Pancreas (tissue), 10 donors: Measurements from ENCODE around the gene SNCG. TPM values are rescaled to one million over a fixed set of nuclear protein-coding genes. Genes with fewer than 3 reads are reported as not detected.
"Not testable (repeated sequence)": the region's sequence is repeated elsewhere in the genome, so short reads cannot be mapped to it uniquely, and the experiment has no call there.

Experiments used
- ATAC-seq, 4 donors: fragments of 200-7000 bp; cut with Tn5 transposase; one replicate each; pipeline versions ENCODE4 v1.8.0 to v1.9.1; 2020; ENCODE audit warnings: mild to moderate bottlenecking in 4 of 4, moderate library complexity in 4 of 4
- DNase-seq, 6 donors: peaks; one replicate each; pipeline ENCODE4 v3.0.0-alpha.2; 2020
- FAIRE-seq: peaks from 2 replicates; lab custom pipeline; 2012; peaks lifted over from hg19 to GRCh38; lab: Jason Lieb, UNC
- H3K27ac ChIP-seq, 4 donors: fragments of 200-600 bp; sonication (generic); 1 replicate in 3 of 4; 2 replicates in 1 of 4; pipeline versions ENCODE4 v1.5.0 to v1.8.0; 2020
- H3K27me3 ChIP-seq, 4 donors: fragments of 200-600 bp; one replicate each; pipeline ENCODE4 v1.8.0; 2021
- H3K36me3 ChIP-seq, 3 donors: fragments of 200-600 bp; sonication (generic) in 1 of 3; one replicate each; pipeline versions ENCODE4 v1.5.0 to v1.8.0; 2020 to 2021
- H3K4me1 ChIP-seq, 3 donors: fragments of 200-600 bp; one replicate each; pipeline ENCODE4 v1.8.0; 2021
- H3K4me3 ChIP-seq, 4 donors: fragments of 200-600 bp; sonication (generic) in 2 of 4; one replicate each; pipeline versions ENCODE4 v1.5.0 to v1.8.0; 2020 to 2021
- H3K9me3 ChIP-seq, 4 donors: fragments of 200-600 bp; one replicate each; pipeline ENCODE4 v1.8.0; 2021
- CTCF ChIP-seq, 4 donors: fragments of 200-600 bp; sonication (generic) in 3 of 4; IDR thresholded peaks; one replicate each; pipeline versions ENCODE4 v1.5.0 to v1.8.0; 2021; ENCODE audit warnings: antibody characterized with exemption in 4 of 4
- WGBS, 2 donors: extraction: QIAGEN DNeasy Blood & Tissue Kit; methylation state at CpG; one replicate each; pipeline ENCODE4 v1.1.7; 2013; 5-methylcytosine and 5-hydroxymethylcytosine counted together
- intact Hi-C, 3 donors: fragments of 100-400 bp; cut with DNase I; formaldehyde crosslinking; loops; one replicate each; pipeline versions ENCODE4 v1.11.1 to v1.14.2; 2022
- polyA plus RNA-seq, 2 donors: library from polyadenylated mRNA; stranded (reverse); fragments of 200-250 nt; gene quantifications; one replicate each; pipeline ENCODE4 v1.2.3, GENCODE V29; 2013
- total RNA-seq, 6 donors: library from RNA; stranded (reverse); fragmentation: NEBNext Ultra II Directional in 4 of 6; extraction: Animal tissue kit (Norgen Biotek cat#: 25700) in 4 of 6; gene quantifications; one replicate each; pipeline versions ENCODE4 v1.2.1 to v1.2.4, GENCODE V29; 2021 to 2023
- donor health status: healthy with polysubstance abuse.
- donor health status: DM: no; HTN: no; CAD: no; lungs with moderate emphysema.
- donor health status: DM: no; HTN: no; CAD: no.
- donor health status: control.
- donor health status: control.
- donor health status: Bipolar disorder and iron deficiency.
- donor health status: DM: yes; HTN: yes; CAD: no.
- donor health status: DM: no; HTN: no; CAD: no.
- donor health status: DM: no; HTN: no; CAD: no.
- donor health status: DM: yes; HTN: yes; CAD: no.

The SNCG gene
- total and polyA plus RNA-seq, 8 donors, result 1.2 to 20.3 (median 2.2) TPM

- H3K36me3 ChIP-seq, result no peaks in the 10 kb centered on the region
- intact Hi-C loops, result no loop called here
- 91% methylated on average over 15 of the region's 15 CpGs for WGBS, 2 donors
- H3K27ac ChIP-seq, result no peak overlapping the region
- H3K4me3 ChIP-seq, result no peak overlapping the region
- H3K4me1 ChIP-seq, result no peaks in the 10 kb centered on the region
- ATAC-seq, result no peak
- H3K27me3 ChIP-seq, result no peaks in the 10 kb centered on the region
- no peak for TF ChIP-seq CTCF (IDR thresholded peaks at IDR 0.05)
- FAIRE-seq, result no peak
- DNase-seq, result no peak
- H3K9me3 ChIP-seq, result no peaks in the 10 kb centered on the region
Measured at GRCh38 chr10:86929468-86930380, 28.7 kb upstream of the SNCG start.

- no peaks in the 10 kb centered on the region for H3K27me3 ChIP-seq
- no peaks in the 10 kb centered on the region for H3K9me3 ChIP-seq
- no peaks in the 10 kb centered on the region for H3K36me3 ChIP-seq
- no peak overlapping the region for H3K27ac ChIP-seq
- whole genome bisulfite sequencing, 2 donors, result 83 to 94% methylated on average over 1 of the region's 1 CpG
- FAIRE-seq (no peak), DNase-seq (no peak), ATAC-seq (peak in 1 of 4 donors; percentile 57)
- intact Hi-C loops, result no loop called here
- no peak for TF ChIP-seq CTCF (IDR thresholded peaks at IDR 0.05)
- H3K4me1 ChIP-seq, result no peaks in the 10 kb centered on the region
- H3K4me3 ChIP-seq, result no peak overlapping the region
Measured at GRCh38 chr10:86931872-86932271, 26.5 kb upstream of the SNCG start.

GRCh38 chr10:86932674-86933073, 25.7 kb upstream of the SNCG start:
- no peak for FAIRE-seq

GRCh38 chr10:86934162-86934711, 24.2 kb upstream of the SNCG start:
- H3K27ac ChIP-seq, H3K36me3 ChIP-seq, H3K4me3 ChIP-seq, H3K9me3 ChIP-seq, intact Hi-C loops, ATAC-seq, DNase-seq, H3K27me3 ChIP-seq, H3K4me1 ChIP-seq, FAIRE-seq: not testable (repeated sequence)
- 90 to 96% methylated on average over 6 of the region's 6 CpGs for WGBS, 2 donors

More at GRCh38 chr10:86932674-86933073, 25.7 kb upstream of the SNCG start:
- Histone ChIP-seq H3K4me1 (no peaks in the 10 kb centered on the region), H3K27ac (no peak overlapping the region), H3K9me3 (no peaks in the 10 kb centered on the region), H3K27me3 (no peaks in the 10 kb centered on the region), H3K4me3 (no peak overlapping the region), H3K36me3 (no peaks in the 10 kb centered on the region)
- 89 to 95% methylated on average over 2 of the region's 2 CpGs for WGBS, 2 donors
- TF ChIP-seq CTCF (IDR thresholded peaks at IDR 0.05), result no peak
- DNase-seq (no peak), ATAC-seq (no peak)
- intact Hi-C loops, result no loop called here

- ATAC-seq, result no peak
- TF ChIP-seq CTCF (IDR thresholded peaks at IDR 0.05), result no peak
Measured at GRCh38 chr10:86936661-86937501, 21.5 kb upstream of the SNCG start.

More at GRCh38 chr10:86936661-86937501, 21.5 kb upstream of the SNCG start:
- no peaks in the 10 kb centered on the region for H3K27me3 ChIP-seq
- no peaks in the 10 kb centered on the region for H3K9me3 ChIP-seq
- intact Hi-C loops, result no loop called here
- 43 to 52% methylated on average over 13 of the region's 13 CpGs for WGBS, 2 donors
- no peaks in the 10 kb centered on the region for H3K36me3 ChIP-seq
- FAIRE-seq (no peak), DNase-seq (peak in 4 of 6 donors; percentile 23 to 76 (median 62))
- H3K4me1 ChIP-seq, result no peaks in the 10 kb centered on the region
- H3K27ac ChIP-seq, result no peak overlapping the region
- no peak overlapping the region for H3K4me3 ChIP-seq
